Tibial nerve (tissue), 4 donors: ENCODE results near the gene HDAC11.

Source experiments
- EP300 ChIP-seq, 2 donors: sonication (generic); formaldehyde crosslinking; IDR thresholded peaks; one replicate each; pipeline ENCODE4 v1.6.1; 2017; ENCODE audit warnings: antibody characterized with exemption in 2 of 2, mild to moderate bottlenecking in 1 of 2
- TF ChIP-seq, protein P1 (sequence below), 5 experiments: fragments of 200-600 bp in 3 of 5; fragments of 450-650 bp in 2 of 5; sonication (generic) in 3 of 5; IDR thresholded peaks; one replicate each; pipeline ENCODE4 v1.5.1; 2016 to 2019; ENCODE audit warnings: antibody characterized with exemption in 5 of 5, mild to moderate bottlenecking in 3 of 5, moderate library complexity in 2 of 5

- TF ChIP-seq, protein P1, sequence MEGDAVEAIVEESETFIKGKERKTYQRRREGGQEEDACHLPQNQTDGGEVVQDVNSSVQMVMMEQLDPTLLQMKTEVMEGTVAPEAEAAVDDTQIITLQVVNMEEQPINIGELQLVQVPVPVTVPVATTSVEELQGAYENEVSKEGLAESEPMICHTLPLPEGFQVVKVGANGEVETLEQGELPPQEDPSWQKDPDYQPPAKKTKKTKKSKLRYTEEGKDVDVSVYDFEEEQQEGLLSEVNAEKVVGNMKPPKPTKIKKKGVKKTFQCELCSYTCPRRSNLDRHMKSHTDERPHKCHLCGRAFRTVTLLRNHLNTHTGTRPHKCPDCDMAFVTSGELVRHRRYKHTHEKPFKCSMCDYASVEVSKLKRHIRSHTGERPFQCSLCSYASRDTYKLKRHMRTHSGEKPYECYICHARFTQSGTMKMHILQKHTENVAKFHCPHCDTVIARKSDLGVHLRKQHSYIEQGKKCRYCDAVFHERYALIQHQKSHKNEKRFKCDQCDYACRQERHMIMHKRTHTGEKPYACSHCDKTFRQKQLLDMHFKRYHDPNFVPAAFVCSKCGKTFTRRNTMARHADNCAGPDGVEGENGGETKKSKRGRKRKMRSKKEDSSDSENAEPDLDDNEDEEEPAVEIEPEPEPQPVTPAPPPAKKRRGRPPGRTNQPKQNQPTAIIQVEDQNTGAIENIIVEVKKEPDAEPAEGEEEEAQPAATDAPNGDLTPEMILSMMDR (IDR thresholded peaks at IDR 0.05) = no peak
- TF ChIP-seq EP300 (IDR thresholded peaks at IDR 0.05) = no peak
Measured at GRCh38 chr3:13463618-13464400, 16.3 kb upstream of the HDAC11 start.
